SJCRH30 (cell line): Measurements from ENCODE around the gene OBSCN. TPM values are rescaled to one million over a fixed set of nuclear protein-coding genes. Genes with fewer than 3 reads are reported as not detected.

Source experiments
- DNase-seq, 2 experiments: peaks; one replicate each; pipeline ENCODE4 v3.0.0-alpha.2; 2015 to 2020
- H3K27ac ChIP-seq: fragments of 250-450 bp; sonication (Bioruptor Pico); 2 replicates; pipeline ENCODE4 v1.5.1; 2020; ENCODE audit warnings: mild to moderate bottlenecking, moderate library complexity
- H3K27me3 ChIP-seq: fragments of 250-450 bp; sonication (Bioruptor Pico); 2 replicates; pipeline ENCODE4 v1.5.1; 2020; ENCODE audit warnings: mild to moderate bottlenecking, moderate library complexity
- H3K36me3 ChIP-seq: fragments of 250-450 bp; sonication (Bioruptor Pico); 2 replicates; pipeline ENCODE4 v1.5.1; 2020; ENCODE audit warnings: mild to moderate bottlenecking, moderate library complexity
- H3K4me1 ChIP-seq: fragments of 250-450 bp; sonication (Bioruptor Pico); 2 replicates; pipeline ENCODE4 v1.5.1; 2020; ENCODE audit warnings: mild to moderate bottlenecking, moderate library complexity
- H3K4me3 ChIP-seq: fragments of 250-450 bp; sonication (Bioruptor Pico); 2 replicates; pipeline ENCODE4 v1.5.1; 2020; ENCODE audit warnings: mild to moderate bottlenecking, moderate library complexity
- H3K9me3 ChIP-seq: fragments of 250-450 bp; sonication (Bioruptor Pico); replicated peaks from 2 replicates; pipeline ENCODE4 v1.5.1; 2020; ENCODE audit warnings: mild to moderate bottlenecking, moderate library complexity
- total RNA-seq: library from RNA; depleted of rRNA; stranded (reverse); fragments of >200 nt; shearing (Covaris generic); gene quantifications from 2 replicates; pipeline ENCODE4 v1.2.3, GENCODE V29; 2014

OBSCN gene
- total RNA-seq, 1 experiment from 2014 or later: 8.3 TPM

GRCh38 chr1:228393811-228394570, 186.1 kb downstream of the OBSCN start:
- no peak overlapping the region for H3K4me3 ChIP-seq
- H3K27ac ChIP-seq: no peak overlapping the region
- no peaks in the 10 kb centered on the region for H3K27me3 ChIP-seq
- H3K36me3 ChIP-seq: peaks cover 30% of the 10 kb centered on the region
- no peaks in the 10 kb centered on the region for H3K9me3 ChIP-seq
- H3K4me1 ChIP-seq: no peaks in the 10 kb centered on the region
- DNase-seq: no peak

DNA sequence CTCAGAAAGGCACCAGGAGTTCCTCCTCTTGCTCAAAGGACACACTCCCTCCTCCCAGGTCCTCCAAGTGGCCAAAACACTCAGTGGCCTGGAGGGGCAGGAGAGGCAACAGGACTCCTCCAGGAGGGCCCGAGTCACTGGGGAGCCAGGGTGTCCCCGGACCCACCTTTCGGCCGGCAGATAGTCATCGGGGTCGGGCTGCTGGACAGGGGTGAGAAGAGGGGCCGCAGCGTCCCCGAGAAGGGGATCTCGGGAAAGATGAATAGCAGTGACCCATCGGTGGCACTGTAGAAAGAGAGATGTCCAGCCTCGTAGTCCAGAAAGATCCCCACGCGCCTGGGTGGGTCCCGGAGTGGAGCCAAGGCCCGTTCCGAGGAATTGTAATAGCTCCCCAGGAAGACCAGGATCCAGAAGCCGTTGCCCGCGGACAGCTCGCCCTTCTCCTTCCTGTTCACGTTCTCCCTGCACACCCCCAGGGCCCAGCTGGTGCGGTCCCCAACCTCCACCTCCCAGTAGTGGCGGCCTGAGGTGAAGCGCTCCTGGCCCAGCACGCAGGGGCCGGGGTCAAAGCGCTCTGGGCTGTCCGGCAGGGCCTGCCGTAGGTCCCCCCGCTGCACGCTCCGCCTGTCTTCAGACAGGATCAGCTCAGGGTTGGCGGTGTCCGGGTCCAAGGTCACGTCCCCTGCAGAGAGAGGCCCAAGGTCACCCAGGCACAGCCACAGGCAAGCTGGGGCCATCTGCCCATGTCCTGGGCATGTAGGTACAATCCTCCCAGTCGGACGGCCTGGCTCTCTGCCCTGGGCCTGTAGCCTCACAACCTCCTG, 186.9 kb downstream of the OBSCN start:
- H3K27ac ChIP-seq: no peak overlapping the region
- H3K9me3 ChIP-seq: no peaks in the 10 kb centered on the region
- peaks cover 31% of the 10 kb centered on the region for H3K36me3 ChIP-seq
- no peaks in the 10 kb centered on the region for H3K27me3 ChIP-seq
- no peak overlapping the region for H3K4me3 ChIP-seq
- DNase-seq: no peak
- H3K4me1 ChIP-seq: no peaks in the 10 kb centered on the region

DNA sequence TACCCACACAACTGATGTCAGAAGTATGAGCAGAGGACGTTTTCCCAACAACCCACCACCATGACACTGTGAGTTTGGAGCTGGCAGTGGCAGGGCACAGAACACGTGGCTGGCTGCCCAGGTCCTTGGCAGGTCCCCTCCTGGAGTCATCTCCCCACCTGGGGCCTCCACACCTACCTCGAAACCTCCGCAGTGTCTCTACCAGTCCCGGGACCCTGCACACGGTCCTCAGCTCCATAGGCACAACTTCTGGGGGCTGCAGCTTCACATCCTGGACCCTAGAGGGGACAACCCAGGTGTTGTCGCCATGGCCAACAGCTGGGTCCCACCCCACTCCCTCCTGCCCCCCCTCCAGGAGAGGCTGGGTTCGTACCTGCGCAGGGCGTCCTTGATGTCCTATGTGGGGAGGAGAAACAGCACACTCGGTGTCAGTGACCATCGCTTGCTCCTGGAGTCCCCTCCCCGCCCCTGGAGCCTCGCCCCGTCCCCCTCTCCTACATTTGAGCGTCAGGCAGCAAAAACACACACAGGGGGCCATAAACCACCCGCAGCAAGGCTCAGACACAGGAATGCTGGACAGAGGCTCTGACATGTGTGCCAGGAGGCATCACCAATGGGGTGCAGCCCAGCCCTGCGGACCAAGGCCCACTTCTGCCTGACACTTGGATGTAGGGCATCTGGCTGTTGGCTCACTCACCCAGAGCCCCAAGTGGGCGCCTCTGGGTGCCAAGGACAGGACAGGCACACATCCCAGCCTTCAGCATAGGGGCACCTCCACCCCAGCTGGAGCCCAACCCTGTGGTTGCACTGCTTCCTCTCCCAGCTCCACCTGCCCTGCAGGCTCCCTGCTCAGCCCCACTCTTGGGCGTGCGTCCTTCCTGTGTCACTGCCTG, 189.2 kb downstream of the OBSCN start:
- Histone ChIP-seq H3K27ac (no peak overlapping the region), H3K36me3 (peaks cover 40% of the 10 kb centered on the region), H3K9me3 (no peaks in the 10 kb centered on the region), H3K4me1 (no peaks in the 10 kb centered on the region), H3K27me3 (no peaks in the 10 kb centered on the region), H3K4me3 (no peak overlapping the region)
- DNase-seq: no peak

- no peaks in the 10 kb centered on the region for H3K4me1 ChIP-seq
- peaks cover 44% of the 10 kb centered on the region for H3K36me3 ChIP-seq
- H3K27ac ChIP-seq: no peak overlapping the region
- H3K9me3 ChIP-seq: no peaks in the 10 kb centered on the region
- H3K4me3 ChIP-seq: no peak overlapping the region
- no peak for DNase-seq
- H3K27me3 ChIP-seq: no peaks in the 10 kb centered on the region
Observed at GRCh38 chr1:228397966-228398365, 190.1 kb downstream of the OBSCN start.

- Histone ChIP-seq H3K27ac (no peak overlapping the region), H3K36me3 (peaks cover 46% of the 10 kb centered on the region), H3K4me1 (no peaks in the 10 kb centered on the region), H3K27me3 (no peaks in the 10 kb centered on the region), H3K9me3 (no peaks in the 10 kb centered on the region), H3K4me3 (no peak overlapping the region)
- DNase-seq: no peak
Observed at GRCh38 chr1:228398741-228399461, 191.1 kb downstream of the OBSCN start.

DNA sequence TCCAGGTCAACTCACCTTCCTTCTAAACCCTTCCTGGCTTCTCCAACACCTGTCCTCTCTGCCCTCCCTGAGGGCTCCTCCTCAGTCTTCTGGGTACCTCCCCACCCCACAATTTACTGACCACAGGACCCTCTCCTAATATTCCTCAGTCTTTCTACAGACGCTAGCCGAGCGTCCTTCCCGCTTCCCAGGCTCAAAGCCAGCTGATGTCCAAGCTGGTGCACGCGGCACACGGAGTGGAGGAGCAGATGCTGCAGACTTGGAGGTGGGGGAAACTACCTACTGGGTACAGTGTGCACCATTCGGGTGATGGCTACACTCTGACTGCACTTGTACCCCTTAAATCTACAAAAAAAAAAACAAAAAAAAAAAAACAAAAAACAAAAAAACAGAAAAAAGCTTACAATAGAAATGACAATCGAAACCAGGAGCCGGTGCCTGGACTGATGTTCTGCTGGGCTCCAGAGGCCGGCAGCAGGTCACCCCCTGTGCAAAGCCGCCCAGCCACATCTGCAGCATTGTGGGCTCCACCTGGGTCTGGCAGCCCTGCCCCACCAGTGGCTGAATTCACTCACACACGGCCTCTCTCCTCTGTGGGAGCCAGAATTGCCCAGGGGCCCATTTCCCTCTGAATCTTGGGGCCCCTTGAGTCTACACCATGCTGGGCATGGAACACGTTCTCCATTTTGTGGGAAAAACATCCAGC, 191.8 kb downstream of the OBSCN start:
- peaks cover 54% of the 10 kb centered on the region for H3K36me3 ChIP-seq
- no peaks in the 10 kb centered on the region for H3K27me3 ChIP-seq
- peaks cover 2% of the 10 kb centered on the region; the same call in 1 of the 2 replicates for H3K4me1 ChIP-seq
- no peak overlapping the region for H3K27ac ChIP-seq
- H3K4me3 ChIP-seq: no peak overlapping the region
- H3K9me3 ChIP-seq: no peaks in the 10 kb centered on the region
- DNase-seq: no peak

DNA sequence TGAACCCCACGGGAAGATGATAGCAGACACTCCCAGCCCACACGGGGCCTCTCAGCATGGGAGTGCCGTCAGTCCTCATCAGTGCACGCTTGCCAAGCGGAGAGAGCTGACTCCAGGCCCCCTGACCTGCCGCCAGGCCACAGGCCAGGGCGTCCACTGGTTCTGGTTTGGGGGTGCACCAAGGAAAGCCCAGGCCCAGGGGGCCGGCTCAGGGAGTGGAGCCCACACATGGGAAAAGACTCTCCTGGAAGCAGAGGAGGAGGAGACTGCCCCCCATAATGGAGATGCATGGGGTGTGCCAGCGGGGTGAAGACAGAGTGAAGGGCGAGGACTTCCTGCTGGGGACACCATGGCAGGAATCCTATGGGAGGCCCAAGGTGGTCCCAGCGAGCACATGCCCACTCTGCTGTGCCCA, 192.4 kb downstream of the OBSCN start:
- no peaks in the 10 kb centered on the region for H3K27me3 ChIP-seq
- H3K4me1 ChIP-seq: peaks cover 7% of the 10 kb centered on the region; the same call in 1 of the 2 replicates
- peaks cover 51% of the 10 kb centered on the region for H3K36me3 ChIP-seq
- no peak for DNase-seq
- H3K9me3 ChIP-seq: no peaks in the 10 kb centered on the region
- no peak overlapping the region for H3K4me3 ChIP-seq
- H3K27ac ChIP-seq: no peak overlapping the region

DNA sequence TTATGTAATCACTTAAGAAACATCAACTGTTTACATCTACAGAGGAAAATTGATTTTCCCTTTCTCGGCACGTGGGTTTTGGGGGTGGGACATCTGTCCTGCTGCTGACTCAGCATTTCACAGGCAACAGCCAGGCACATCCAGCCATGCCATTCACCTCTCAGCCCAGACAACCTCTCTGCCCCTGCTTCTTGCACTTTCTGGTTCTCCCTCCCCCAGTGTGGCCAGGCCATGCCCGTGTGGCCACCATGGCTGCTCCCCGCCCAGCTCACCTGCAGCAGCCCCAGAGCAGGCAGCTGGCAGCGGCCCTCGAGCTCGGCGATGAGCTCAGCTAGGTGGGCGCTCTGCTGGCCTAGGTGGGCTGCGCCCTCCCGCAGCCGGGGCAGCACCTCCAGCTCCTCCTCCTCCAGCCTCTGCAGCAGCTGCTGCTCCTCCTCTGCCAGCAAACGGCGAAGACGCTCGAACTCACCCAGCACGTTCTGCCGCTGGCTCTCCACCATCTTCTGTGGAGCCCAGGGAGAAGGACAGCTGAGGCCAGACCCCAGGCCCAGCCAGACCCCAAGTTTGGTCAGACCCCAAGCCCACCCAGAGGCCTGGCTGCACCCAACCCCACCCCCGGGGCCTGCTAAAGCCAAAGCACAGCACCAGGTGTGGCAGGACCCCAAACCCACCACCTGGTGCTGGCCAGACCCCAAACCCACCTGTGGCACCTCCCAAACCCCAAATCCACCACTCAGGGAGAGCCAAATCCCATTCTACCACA, 193.0 kb downstream of the OBSCN start:
- H3K4me1 ChIP-seq: peaks cover 10% of the 10 kb centered on the region; the same call in 1 of the 2 replicates
- no peaks in the 10 kb centered on the region for H3K9me3 ChIP-seq
- no peak overlapping the region for H3K4me3 ChIP-seq
- H3K27ac ChIP-seq: no peak overlapping the region
- DNase-seq: no peak
- H3K27me3 ChIP-seq: no peaks in the 10 kb centered on the region
- peaks cover 48% of the 10 kb centered on the region for H3K36me3 ChIP-seq

DNA sequence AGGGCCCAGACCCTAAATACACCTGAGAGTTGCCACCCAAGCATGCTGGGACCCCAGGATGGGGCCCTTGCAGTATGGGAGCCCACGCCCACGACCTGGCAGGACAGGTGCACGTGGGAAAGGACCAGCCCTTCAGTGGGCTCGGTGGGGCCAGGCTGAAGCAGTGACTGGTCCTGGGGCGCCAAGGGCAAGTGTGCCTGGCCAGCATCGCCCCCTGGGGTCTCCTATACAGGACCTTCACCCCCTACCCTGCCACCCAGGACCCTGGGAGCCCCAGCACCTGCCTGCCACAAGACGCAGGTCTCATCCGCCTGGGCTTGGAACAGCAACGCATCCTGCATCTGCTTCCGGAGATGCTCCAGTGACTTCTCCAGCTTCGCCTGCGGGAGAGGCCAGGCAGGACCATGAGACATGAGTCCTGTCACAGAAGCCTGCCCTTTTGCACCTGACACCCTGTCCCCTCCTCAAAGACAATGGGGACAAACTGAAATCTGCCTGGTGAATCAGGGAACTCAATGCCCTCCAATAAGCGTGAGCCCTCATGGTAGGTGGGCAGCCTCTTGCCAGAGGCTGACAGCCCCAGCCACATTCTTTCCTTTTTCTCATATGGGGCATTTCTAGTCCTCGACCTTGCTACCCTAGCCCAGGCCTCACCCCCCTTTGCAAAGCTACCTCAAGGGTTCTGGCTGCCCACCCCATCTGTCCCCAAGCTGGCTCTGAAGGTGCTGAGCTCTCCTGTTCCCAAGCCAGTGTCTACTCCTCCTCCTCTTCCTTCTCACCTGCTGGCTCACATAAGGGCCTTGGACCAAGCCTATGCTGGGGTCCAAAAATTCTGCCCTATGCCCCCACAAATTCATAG, 194.2 kb downstream of the OBSCN start:
- Histone ChIP-seq H3K27ac (no peak overlapping the region), H3K4me3 (no peak overlapping the region), H3K9me3 (no peaks in the 10 kb centered on the region), H3K36me3 (peaks cover 39% of the 10 kb centered on the region), H3K27me3 (no peaks in the 10 kb centered on the region), H3K4me1 (peaks cover 10% of the 10 kb centered on the region; the same call in 1 of the 2 replicates)
- no peak for DNase-seq

DNA sequence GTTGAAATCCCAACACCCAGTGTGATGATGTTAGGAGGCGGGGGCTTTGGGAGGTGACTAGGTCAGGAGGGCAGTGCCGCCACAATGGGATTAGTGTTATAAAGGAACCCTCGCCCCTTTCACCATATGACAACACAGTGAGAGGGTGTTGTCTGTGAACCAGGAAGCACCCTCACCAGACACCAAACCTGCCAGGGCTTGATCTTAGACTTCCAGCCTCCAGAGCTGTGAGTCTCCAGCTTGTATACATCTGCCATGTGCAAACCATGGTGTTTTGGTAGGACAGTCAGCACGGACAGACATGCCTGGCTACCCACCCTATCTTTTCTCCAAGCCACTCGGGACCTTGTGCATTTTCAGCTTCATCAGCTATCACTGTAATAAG, 194.8 kb downstream of the OBSCN start:
- H3K27me3 ChIP-seq: no peaks in the 10 kb centered on the region
- H3K9me3 ChIP-seq: no peaks in the 10 kb centered on the region
- H3K27ac ChIP-seq: no peak overlapping the region
- peaks cover 34% of the 10 kb centered on the region for H3K36me3 ChIP-seq
- H3K4me3 ChIP-seq: no peak overlapping the region
- peaks cover 10% of the 10 kb centered on the region; the same call in 1 of the 2 replicates for H3K4me1 ChIP-seq
- DNase-seq: no peak

DNA sequence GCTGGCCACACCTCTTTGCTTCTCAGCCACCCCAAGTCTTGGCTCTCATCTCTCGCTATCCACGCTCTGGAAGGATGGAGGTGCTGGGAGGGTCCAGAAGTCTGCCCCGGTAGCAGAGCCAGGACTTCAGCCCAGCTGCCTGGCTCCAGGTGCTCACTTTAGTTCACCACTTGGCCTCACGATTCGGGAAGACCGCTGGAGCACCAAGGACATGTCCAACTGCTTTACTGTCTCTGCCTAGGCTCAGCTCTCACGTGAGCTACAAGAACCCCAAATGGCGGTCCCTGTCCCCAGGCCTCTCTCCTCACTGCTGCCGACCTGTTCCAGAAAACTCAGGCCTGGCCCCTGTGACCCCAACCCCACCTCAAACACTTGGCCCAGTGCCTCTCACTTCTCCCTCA, 195.4 kb downstream of the OBSCN start:
- H3K9me3 ChIP-seq: no peaks in the 10 kb centered on the region
- H3K4me1 ChIP-seq: peaks cover 10% of the 10 kb centered on the region; the same call in 1 of the 2 replicates

GRCh38 chr1:228404107-228404720, 196.4 kb downstream of the OBSCN start:
- Histone ChIP-seq H3K27ac (no peak overlapping the region), H3K27me3 (no peaks in the 10 kb centered on the region), H3K36me3 (peaks cover 23% of the 10 kb centered on the region), H3K9me3 (no peaks in the 10 kb centered on the region), H3K4me1 (peaks cover 10% of the 10 kb centered on the region; the same call in 1 of the 2 replicates), H3K4me3 (no peak overlapping the region; the same call in 1 of the 2 replicates)
- DNase-seq: no peak

More for the DNA sequence above, 195.4 kb downstream of the OBSCN start:
- Histone ChIP-seq H3K36me3 (peaks cover 30% of the 10 kb centered on the region), H3K4me3 (no peak overlapping the region), H3K27me3 (no peaks in the 10 kb centered on the region), H3K27ac (no peak overlapping the region)
- DNase-seq: no peak
